NCI-H1105 (cell line): Measurements from ENCODE around the gene KLHL30.

Experiments
- DNase-seq: peaks from one replicate; lab custom pipeline; 2025; lab: John Stamatoyannopoulos, UW

KLHL30 gene

GRCh38 chr2:238120463-238121298 is 17.8 kb upstream of the KLHL30 start:
- DNase-seq: no peak

GRCh38 chr2:238121511-238122286 is 16.8 kb upstream of the KLHL30 start:
- no peak for DNase-seq

- DNase-seq: no peak
Measured at GRCh38 chr2:238122287-238123217, 15.9 kb upstream of the KLHL30 start.

GRCh38 chr2:238123218-238123971 is 15.1 kb upstream of the KLHL30 start:
- DNase-seq: no peak

GRCh38 chr2:238123991-238124470 is 14.4 kb upstream of the KLHL30 start:
- no peak for DNase-seq

- DNase-seq: no peak
Measured at GRCh38 chr2:238124488-238125126, 13.9 kb upstream of the KLHL30 start.

- DNase-seq: no peak
Measured at GRCh38 chr2:238125127-238125885, 13.2 kb upstream of the KLHL30 start.

GRCh38 chr2:238126338-238126737 is 12.1 kb upstream of the KLHL30 start:
- no peak for DNase-seq

GRCh38 chr2:238126775-238127164 is 11.7 kb upstream of the KLHL30 start:
- no peak for DNase-seq

- no peak for DNase-seq
Measured at GRCh38 chr2:238127165-238128060, 11.1 kb upstream of the KLHL30 start.

- DNase-seq: no peak
Measured at GRCh38 chr2:238128061-238128440, 10.4 kb upstream of the KLHL30 start.

GRCh38 chr2:238128534-238129001 is 9.9 kb upstream of the KLHL30 start:
- no peak for DNase-seq

- DNase-seq: no peak
Measured at GRCh38 chr2:238129166-238130010, 9.1 kb upstream of the KLHL30 start.

- DNase-seq: no peak
Measured at GRCh38 chr2:238130111-238130695, 8.3 kb upstream of the KLHL30 start.

GRCh38 chr2:238130696-238131628 is 7.5 kb upstream of the KLHL30 start:
- DNase-seq: no peak

- DNase-seq: no peak
Measured at GRCh38 chr2:238131761-238132462, 6.6 kb upstream of the KLHL30 start.
